Ovary (tissue), 3 donors: Measurements from ENCODE around the gene RPL41.

Experiments
- CTCF ChIP-seq, 3 donors: fragments of 450-650 bp in 2 of 3; fragments of 200-600 bp in 1 of 3; IDR thresholded peaks; one replicate each; pipeline versions ENCODE4 v1.5.1 to v1.8.0; 2016 to 2022; ENCODE audit warnings: antibody characterized with exemption in 3 of 3, mild to moderate bottlenecking in 1 of 3
- POLR2A ChIP-seq: fragments of 450-650 bp; IDR thresholded peaks from one replicate; pipeline ENCODE4 v1.6.1; 2017; ENCODE audit warnings: antibody characterized with exemption, mild to moderate bottlenecking, moderate library complexity
- donor health status: DM: no; HTN: no; CAD: no.

GRCh38 chr12:56165369-56165768 lies 48.9 kb downstream of the RPL41 start:
- no peak for TF ChIP-seq CTCF (IDR thresholded peaks at IDR 0.05)
- TF ChIP-seq POLR2A, result no peak
